DMS114 treated with DMSO at 0.1 percent for 48 hours (cell line): ENCODE data around the gene ELF1.

Source experiments
- DNase-seq: peaks from one replicate; lab custom pipeline; 2025; ENCODE audit not compliant: unreplicated experiment; lab: John Stamatoyannopoulos, UW

ELF1 gene

GRCh38 chr13:41006978-41007743 is 12.0 kb downstream of the ELF1 start:
- DNase-seq = no peak

- no peak for DNase-seq
These were observed 12.8 kb downstream of the ELF1 start for GRCh38 chr13:41006306-41006705.

- DNase-seq = no peak
These were observed 13.4 kb downstream of the ELF1 start for GRCh38 chr13:41005704-41006103.

GRCh38 chr13:41004875-41005693 is 14.0 kb downstream of the ELF1 start:
- no peak for DNase-seq

- DNase-seq = no peak
These were observed 16.5 kb downstream of the ELF1 start for GRCh38 chr13:41002606-41003005.

GRCh38 chr13:41001695-41002094 is 17.4 kb downstream of the ELF1 start:
- DNase-seq = no peak

- DNase-seq = no peak
These were observed 19.7 kb downstream of the ELF1 start for GRCh38 chr13:40999416-40999815.

GRCh38 chr13:40996426-40997092 is 22.6 kb downstream of the ELF1 start:
- DNase-seq = no peak

- DNase-seq = no peak
These were observed 23.1 kb downstream of the ELF1 start for GRCh38 chr13:40995997-40996396.

- no peak for DNase-seq
These were observed 24.4 kb downstream of the ELF1 start for GRCh38 chr13:40994581-40995230.

GRCh38 chr13:40993987-40994386 is 25.1 kb downstream of the ELF1 start:
- no peak for DNase-seq

GRCh38 chr13:40992678-40993518 is 26.2 kb downstream of the ELF1 start:
- DNase-seq = no peak

- no peak for DNase-seq
These were observed 31.4 kb downstream of the ELF1 start for GRCh38 chr13:40987606-40988280.

GRCh38 chr13:40986101-40986856 is 32.8 kb downstream of the ELF1 start:
- no peak for DNase-seq

GRCh38 chr13:40985381-40986100 is 33.6 kb downstream of the ELF1 start:
- DNase-seq = no peak

GRCh38 chr13:40984668-40985366 is 34.3 kb downstream of the ELF1 start:
- DNase-seq = no peak

GRCh38 chr13:40983725-40984667 is 35.1 kb downstream of the ELF1 start:
- DNase-seq = no peak
